ENCODE results near the gene ARID1B.

DNA sequence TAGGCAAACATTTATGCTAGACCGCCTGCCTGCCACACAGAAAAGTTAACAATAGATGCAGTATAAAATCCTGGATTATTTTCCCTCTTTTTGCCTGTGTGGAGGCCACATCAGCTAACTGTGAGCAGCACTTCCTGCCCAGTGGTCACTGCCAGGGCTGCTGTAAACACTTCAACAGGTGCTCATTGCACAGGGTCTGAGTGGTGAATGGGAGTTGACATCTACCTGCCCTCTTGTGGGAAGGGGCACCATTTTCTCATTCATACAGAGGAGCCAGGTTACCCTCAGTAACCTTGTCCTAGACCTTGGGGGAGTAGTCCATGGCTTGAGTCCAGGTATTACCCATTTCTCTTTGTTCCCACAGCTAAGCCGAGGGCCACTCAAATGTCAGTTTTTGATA is 310.8 kb downstream of the ARID1B start:
- TF ChIP-seq ELF1 (IDR thresholded peaks at IDR 0.05; ENCODE audit: borderline replicate concordance, low read depth) (no peak), CBX3 (IDR thresholded peaks at IDR 0.05; ENCODE audit: low read depth) (no peak), YY1 (IDR thresholded peaks at IDR 0.05; ENCODE audit: extremely low read depth, insufficient replicate concordance, low read depth, low read length) (no peak), POLR2A (IDR thresholded peaks at IDR 0.05; ENCODE audit: borderline replicate concordance, extremely low read depth, insufficient read depth, insufficient read length) (no peak)
- TF ChIP-seq, protein P1, sequence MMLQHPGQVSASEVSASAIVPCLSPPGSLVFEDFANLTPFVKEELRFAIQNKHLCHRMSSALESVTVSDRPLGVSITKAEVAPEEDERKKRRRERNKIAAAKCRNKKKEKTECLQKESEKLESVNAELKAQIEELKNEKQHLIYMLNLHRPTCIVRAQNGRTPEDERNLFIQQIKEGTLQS (IDR thresholded peaks at IDR 0.05), result no peak
- TF ChIP-seq, protein P2, sequence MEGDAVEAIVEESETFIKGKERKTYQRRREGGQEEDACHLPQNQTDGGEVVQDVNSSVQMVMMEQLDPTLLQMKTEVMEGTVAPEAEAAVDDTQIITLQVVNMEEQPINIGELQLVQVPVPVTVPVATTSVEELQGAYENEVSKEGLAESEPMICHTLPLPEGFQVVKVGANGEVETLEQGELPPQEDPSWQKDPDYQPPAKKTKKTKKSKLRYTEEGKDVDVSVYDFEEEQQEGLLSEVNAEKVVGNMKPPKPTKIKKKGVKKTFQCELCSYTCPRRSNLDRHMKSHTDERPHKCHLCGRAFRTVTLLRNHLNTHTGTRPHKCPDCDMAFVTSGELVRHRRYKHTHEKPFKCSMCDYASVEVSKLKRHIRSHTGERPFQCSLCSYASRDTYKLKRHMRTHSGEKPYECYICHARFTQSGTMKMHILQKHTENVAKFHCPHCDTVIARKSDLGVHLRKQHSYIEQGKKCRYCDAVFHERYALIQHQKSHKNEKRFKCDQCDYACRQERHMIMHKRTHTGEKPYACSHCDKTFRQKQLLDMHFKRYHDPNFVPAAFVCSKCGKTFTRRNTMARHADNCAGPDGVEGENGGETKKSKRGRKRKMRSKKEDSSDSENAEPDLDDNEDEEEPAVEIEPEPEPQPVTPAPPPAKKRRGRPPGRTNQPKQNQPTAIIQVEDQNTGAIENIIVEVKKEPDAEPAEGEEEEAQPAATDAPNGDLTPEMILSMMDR (IDR thresholded peaks at IDR 0.05 in 2 of 3, conservative IDR thresholded peaks at IDR 0.05 in 1 of 3; ENCODE audit: borderline replicate concordance in 1 of 3, insufficient read depth in 1 of 3, low read depth in 2 of 3, low read length in 2 of 3), result no peak
